ENCODE results near the gene CCDC88B.

GRCh38 chr11:64306563-64306875, 33.5 kb upstream of the CCDC88B start:
- TF ChIP-seq CTCF (IDR thresholded peaks at IDR 0.05 in 4 of 5, conservative IDR thresholded peaks at IDR 0.05 in 1 of 5) (no peak), POLR2A (IDR thresholded peaks at IDR 0.05) (no peak)
